Measurements from ENCODE around the gene ARMC6. TPM values are rescaled to one million over a fixed set of nuclear protein-coding genes. Genes with fewer than 3 reads are reported as not detected.

ARMC6 gene
- total RNA-seq, 1 donor from 2014 or later: 33.3 TPM

DNA sequence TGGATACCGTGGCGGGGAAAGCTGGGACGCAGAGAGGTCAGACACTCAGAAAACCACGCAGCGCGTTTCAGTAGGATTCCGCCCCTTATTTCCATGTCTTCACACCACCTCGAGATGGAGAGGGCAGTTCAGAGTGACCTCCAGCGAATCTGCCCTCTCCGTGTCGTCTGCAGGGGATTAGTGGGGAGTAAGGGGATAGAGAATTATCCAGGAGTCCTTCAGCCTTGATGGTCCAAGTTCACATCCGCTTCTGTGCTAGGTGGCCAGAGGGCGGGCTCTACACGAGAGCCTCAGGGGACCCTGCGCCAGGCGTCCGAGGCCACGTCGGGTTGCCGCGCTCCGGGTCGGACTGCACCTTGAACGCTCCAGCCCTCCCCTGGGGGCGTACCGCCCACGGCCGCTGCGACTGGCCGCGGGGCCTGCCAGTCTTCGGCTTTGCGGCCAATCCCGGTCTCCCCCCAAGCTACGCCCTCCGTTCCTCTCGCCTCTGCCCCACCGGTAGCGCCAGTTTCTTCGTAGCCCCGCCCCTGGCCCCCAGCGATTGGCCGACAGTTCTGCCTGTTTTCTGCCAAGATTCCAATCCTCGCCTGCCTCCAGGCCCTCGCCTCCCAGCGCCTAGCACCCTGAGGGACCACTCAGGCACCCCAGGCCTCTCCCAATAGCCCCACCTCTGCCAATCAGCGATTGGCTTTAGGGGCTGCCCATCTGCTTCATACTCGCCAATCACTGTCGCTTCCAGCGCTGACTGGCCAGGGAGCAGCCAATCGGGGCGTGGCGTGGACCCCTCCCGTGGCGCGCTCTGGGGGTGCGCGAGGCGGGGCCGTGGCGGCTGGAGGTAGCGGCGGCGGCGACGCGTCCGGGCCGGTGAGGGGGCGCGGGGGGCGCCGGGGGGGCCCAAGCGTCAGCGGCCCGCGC is 30.0 kb downstream of the ARMC6 start, which contains the start of gene SLC25A42:
Gene SLC25A42 (plus strand): TSS at position 812 of the 915 bp plus-strand sequence. CDS start 32,131 bp downstream, outside the sequence.
- no peaks in the 10 kb centered on the region for H3K27me3 Mint-ChIP-seq
- intact Hi-C loops (cut with micrococcal nuclease): loop anchor here (1.0 to 10.0 kb wide), 8 partner anchors 30 to 601 kb away; partner anchors contain the start of genes ARMC6, ATP13A1, BORCS8 and COPE
- H3K36me3 Mint-ChIP-seq (ENCODE audit: low read depth): peaks cover 20% of the 10 kb centered on the region
- no peaks in the 10 kb centered on the region for H3K9me3 Mint-ChIP-seq
- peak; percentile 96 for DNase-seq
- CTCF ChIA-PET: interaction anchor here (1.3 to 2.2 kb wide), 2 partner anchors 9 to 11 kb away, joined by 6 read pairs; no protein-coding TSS in a partner anchor
- peaks cover 52% of the 10 kb centered on the region for H3K4me1 Mint-ChIP-seq
- H3K4me3 Mint-ChIP-seq: peak within 1 kb of the TSS; percentile 88
- peak within 1 kb of the TSS; percentile 89 for H3K27ac Mint-ChIP-seq
- POLR2A ChIA-PET: interaction anchor here (0.5 to 1.3 kb wide), 5 partner anchors 128 to 399 kb away, joined by 3 to 6 read pairs (median 4); partner anchors contain the start of genes BORCS8, COPE, DDX49 and RFXANK
- peak; percentile 89 for ATAC-seq (ENCODE audit: low read depth)
- TF ChIP-seq, protein P1, sequence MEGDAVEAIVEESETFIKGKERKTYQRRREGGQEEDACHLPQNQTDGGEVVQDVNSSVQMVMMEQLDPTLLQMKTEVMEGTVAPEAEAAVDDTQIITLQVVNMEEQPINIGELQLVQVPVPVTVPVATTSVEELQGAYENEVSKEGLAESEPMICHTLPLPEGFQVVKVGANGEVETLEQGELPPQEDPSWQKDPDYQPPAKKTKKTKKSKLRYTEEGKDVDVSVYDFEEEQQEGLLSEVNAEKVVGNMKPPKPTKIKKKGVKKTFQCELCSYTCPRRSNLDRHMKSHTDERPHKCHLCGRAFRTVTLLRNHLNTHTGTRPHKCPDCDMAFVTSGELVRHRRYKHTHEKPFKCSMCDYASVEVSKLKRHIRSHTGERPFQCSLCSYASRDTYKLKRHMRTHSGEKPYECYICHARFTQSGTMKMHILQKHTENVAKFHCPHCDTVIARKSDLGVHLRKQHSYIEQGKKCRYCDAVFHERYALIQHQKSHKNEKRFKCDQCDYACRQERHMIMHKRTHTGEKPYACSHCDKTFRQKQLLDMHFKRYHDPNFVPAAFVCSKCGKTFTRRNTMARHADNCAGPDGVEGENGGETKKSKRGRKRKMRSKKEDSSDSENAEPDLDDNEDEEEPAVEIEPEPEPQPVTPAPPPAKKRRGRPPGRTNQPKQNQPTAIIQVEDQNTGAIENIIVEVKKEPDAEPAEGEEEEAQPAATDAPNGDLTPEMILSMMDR (IDR thresholded peaks at IDR 0.05): no peak

DNA sequence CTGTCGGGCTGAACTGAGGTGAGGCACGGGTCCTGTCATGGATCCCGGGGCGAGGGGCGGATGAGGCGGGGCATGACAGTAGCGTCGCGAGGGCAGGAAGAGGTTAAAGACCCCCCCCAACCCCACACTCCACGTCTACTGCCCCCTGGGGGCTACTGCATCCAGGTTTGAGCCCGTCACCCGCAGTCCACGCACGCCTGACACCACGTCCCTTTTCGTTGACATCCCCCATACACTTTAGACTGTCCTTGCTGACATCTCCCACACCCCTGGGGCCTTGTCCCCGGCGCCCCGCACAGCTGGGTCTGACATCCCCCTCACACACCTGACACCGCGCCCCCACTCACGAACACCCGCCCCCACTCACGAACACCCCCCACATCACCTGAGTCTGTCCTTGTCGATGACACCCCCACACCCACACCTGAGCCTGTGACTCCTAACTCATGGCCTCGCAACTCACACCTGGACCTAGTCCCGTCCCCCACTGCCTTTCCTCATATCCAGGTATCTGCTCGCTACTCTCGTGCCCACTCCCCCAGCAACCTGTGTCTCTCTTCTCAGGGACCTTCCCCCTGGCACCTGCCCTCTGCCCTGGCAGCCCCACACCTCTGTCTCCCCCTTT is 30.8 kb downstream of the ARMC6 start:
- H3K27ac Mint-ChIP-seq: peak overlapping the region; percentile 89
- H3K36me3 Mint-ChIP-seq (ENCODE audit: low read depth): peaks cover 16% of the 10 kb centered on the region
- H3K4me1 Mint-ChIP-seq: peaks cover 59% of the 10 kb centered on the region
- intact Hi-C loops (cut with micrococcal nuclease): loop anchor here (5.0 to 10.0 kb wide), 3 partner anchors 147 to 601 kb away; partner anchors contain the start of genes ATP13A1, COPE, DDX49 and GATAD2A
- CTCF ChIA-PET: interaction anchor here (1.2 to 2.2 kb wide), 3 partner anchors 10 to 110 kb away, joined by 3 to 6 read pairs (median 6); no protein-coding TSS in a partner anchor
- TF ChIP-seq, protein P1 (IDR thresholded peaks at IDR 0.05): no peak
- POLR2A ChIA-PET: interaction anchor here (0.7 to 1.3 kb wide), 7 partner anchors 98 to 427 kb away, joined by 3 to 8 read pairs (median 4); partner anchors contain the start of genes BORCS8, COPE, DDX49 and RFXANK
- ATAC-seq (ENCODE audit: low read depth) (peak; percentile 15), DNase-seq (peak; percentile 32)
- no peaks in the 10 kb centered on the region for H3K9me3 Mint-ChIP-seq
- no peaks in the 10 kb centered on the region for H3K27me3 Mint-ChIP-seq
- peak overlapping the region; percentile 88 for H3K4me3 Mint-ChIP-seq

- intact Hi-C loops (cut with micrococcal nuclease): loop anchor here (5.0 to 10.0 kb wide), 3 partner anchors 148 to 600 kb away; partner anchors contain the start of genes ATP13A1, COPE, DDX49 and GATAD2A
- ATAC-seq (ENCODE audit: low read depth): no peak
- peaks cover 7% of the 10 kb centered on the region for H3K36me3 Mint-ChIP-seq (ENCODE audit: low read depth)
- H3K27me3 Mint-ChIP-seq: no peaks in the 10 kb centered on the region
- peak overlapping the region; percentile 88 for H3K4me3 Mint-ChIP-seq
- ChIA-PET POLR2A (interaction anchor here (0.7 to 1.1 kb wide), 5 partner anchors 40 to 426 kb away, joined by 3 to 8 read pairs (median 4); no protein-coding TSS in a partner anchor), CTCF (interaction anchor here (1.2 to 3.3 kb wide), 3 partner anchors 25 to 109 kb away, joined by 3 to 10 read pairs (median 4); no protein-coding TSS in a partner anchor)
- TF ChIP-seq, protein P1 (IDR thresholded peaks at IDR 0.05): no peak
- H3K27ac Mint-ChIP-seq: peak overlapping the region; percentile 89
- H3K4me1 Mint-ChIP-seq: peaks cover 65% of the 10 kb centered on the region
- DNase-seq: peak; percentile 36
- no peaks in the 10 kb centered on the region for H3K9me3 Mint-ChIP-seq
Measured at GRCh38 chr19:19064811-19065745, 31.7 kb downstream of the ARMC6 start.

DNA sequence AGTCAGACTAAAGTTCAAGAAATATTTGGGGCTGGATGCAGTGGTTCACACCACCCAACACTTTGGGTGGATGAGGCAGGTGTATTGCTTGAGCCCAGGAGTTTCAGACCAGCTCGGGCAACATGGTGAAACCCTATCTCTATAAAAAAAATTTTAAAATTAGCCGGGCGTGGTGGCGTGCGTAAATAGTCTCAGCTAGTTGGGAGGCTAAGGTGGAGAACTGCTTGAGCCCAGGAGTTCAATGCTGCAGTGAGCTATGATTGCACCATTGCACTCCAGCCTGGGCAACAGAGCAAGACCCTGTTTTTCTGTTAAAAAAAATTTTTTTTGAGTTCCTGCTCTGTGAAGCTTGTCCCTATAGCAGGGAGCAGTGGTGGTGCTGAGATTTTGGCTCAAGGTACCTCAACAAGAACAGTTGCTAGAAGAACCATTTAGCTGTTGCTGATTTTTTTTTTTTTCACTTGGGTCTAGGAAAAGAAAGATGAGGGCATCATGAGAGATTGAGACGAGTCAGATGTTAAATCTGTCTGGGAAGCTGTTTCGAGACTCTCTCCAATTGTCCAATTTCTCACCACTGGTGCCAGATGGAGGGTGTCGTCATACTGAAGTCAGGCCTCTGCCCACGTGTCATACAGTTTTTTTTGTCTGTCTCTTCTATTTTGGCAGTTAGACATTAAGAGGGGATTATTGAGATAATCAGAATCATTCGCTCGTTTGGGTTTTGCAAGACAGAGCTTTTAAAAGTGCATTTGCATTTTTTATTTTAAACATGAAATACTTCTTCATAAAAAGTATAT is 34.1 kb downstream of the ARMC6 start:
- ATAC-seq (ENCODE audit: low read depth) (no peak), DNase-seq (no peak)
- H3K27me3 Mint-ChIP-seq: no peaks in the 10 kb centered on the region
- H3K27ac Mint-ChIP-seq: peak overlapping the region; percentile 82
- intact Hi-C loops (cut with micrococcal nuclease): loop anchor here (10.0 kb wide), 2 partner anchors 337 to 597 kb away; partner anchors contain the start of genes ATP13A1, GATAD2A and ZNF101
- H3K9me3 Mint-ChIP-seq: no peaks in the 10 kb centered on the region
- peaks cover 82% of the 10 kb centered on the region for H3K4me1 Mint-ChIP-seq
- H3K36me3 Mint-ChIP-seq (ENCODE audit: low read depth): peaks cover 14% of the 10 kb centered on the region
- POLR2A ChIA-PET: interaction anchor here (0.7 to 1.2 kb wide), 4 partner anchors 33 to 1874 kb away, joined by 3 to 4 read pairs (median 4); partner anchors contain the start of gene GATAD2A
- TF ChIP-seq, protein P1 (IDR thresholded peaks at IDR 0.05): no peak
- peak overlapping the region; percentile 45 for H3K4me3 Mint-ChIP-seq
- CTCF ChIA-PET: interaction anchor here (1.1 to 3.3 kb wide), 2 partner anchors 13 to 48 kb away, joined by 3 to 10 read pairs; no protein-coding TSS in a partner anchor
